GM18498 (cell line): Measurements from ENCODE around the gene PITPNM1.

Experiments used
- ATAC-seq: cut with Tn5 transposase; IDR thresholded peaks from one replicate; pipeline ENCODE4 v1.9.1; 2021; ENCODE audit warnings: mild to moderate bottlenecking, moderate library complexity; ENCODE audit not compliant: unreplicated experiment

Gene PITPNM1

DNA sequence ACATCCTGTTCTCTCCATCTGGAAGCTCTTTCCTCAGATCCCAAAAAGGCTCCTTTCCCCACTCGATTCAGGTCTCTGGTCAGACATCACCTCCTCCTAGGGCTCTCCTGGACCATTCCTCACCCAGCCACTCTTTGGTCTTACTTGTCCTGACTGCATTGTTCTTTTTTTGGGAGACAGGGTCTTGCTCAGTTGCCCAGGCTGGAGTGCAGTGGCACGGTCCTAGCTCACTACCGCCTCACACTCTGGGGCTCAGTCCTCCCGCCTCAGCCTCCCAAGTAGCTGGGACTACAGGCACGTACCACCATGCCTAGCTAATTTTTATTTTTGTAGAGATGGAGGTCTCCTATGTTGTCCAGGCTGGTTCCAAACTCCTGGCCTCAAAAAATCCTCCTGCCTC is 59.6 kb downstream of the PITPNM1 start:
- ATAC-seq = no peak

DNA sequence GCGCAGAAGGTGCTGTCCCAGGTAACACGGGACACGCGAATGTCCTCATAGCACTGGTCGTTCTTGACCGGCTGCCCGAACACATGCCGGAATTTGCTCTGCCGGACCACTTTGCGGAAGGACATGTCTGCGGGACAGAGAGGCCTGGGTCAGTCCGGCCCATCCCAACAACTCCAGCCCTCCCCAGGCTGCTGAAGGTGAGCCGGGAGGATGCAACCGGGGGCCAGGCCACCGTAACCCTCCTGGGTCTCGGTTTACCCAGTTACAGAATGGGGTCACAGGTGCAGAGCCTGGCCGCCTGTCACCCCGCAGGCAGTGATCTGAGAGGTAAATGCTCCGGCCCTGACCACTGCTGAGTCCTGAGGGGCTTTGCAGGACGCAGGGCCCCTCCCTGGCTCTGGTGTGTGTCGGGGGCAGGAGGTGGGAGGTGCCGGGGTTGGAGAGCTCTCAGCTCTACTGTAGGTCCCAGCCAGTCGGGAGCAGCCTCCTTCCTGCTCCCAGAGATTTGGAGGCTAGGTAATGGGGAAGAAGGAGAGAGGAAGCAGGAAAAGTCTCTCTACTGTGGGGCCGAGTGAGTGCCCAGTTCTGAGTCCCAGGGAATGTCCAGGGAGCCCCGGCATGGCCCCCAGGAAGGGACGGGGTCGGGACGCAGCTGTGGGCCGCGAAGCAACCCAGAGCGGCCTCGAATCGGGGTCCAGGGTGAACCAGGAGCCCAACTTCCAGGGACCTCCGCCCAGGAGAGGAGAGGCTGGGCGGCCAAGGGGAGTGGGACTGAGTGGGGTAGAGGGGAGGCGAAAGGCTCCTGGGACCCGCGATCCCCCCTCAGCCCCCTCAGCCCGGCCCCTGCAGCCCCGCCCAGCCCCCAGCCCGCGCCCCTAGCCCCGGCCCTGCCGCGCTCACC is 62.4 kb downstream of the PITPNM1 start:
- ATAC-seq = peak; percentile 6
